GM18909 (cell line): ENCODE data around the gene SLC2A1.

Experiments
- ATAC-seq: cut with Tn5 transposase; IDR thresholded peaks from one replicate; pipeline ENCODE4 v1.9.1; 2021; ENCODE audit warnings: mild to moderate bottlenecking; ENCODE audit not compliant: unreplicated experiment, poor library complexity

SLC2A1 gene

DNA sequence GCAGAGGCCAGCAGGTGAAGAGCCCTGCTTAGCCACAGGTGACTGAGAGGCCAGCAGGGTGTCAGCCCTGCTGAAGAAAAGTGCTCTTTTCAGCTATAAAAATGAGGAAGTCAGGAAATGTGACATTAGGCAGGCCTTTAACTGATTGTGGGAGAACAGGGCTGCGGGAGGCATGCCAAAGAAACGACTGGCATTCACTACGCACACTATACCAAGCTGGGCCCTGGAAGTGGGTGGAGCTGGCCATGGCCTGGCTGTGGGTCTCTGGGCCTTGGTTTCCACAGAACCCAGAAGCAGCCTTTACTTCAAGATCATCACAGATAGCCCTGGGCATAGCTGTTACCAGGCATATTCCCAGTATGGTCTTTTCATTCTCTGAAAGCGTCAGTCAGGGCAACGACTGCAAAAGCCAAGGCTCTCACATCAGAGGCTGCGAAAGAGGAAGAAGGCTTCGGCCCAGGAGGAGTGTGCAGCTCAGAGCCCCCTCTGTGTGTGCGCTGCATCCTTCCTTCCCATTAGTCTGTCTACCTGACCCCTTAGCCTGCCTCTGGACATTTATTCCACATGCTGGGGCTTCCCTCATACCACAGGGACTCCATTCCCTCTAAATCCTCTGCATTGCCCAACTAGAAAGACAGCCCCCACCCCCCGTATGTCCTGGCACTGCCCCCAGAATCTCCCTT lies 14.3 kb downstream of the SLC2A1 start:
- no peak for ATAC-seq

DNA sequence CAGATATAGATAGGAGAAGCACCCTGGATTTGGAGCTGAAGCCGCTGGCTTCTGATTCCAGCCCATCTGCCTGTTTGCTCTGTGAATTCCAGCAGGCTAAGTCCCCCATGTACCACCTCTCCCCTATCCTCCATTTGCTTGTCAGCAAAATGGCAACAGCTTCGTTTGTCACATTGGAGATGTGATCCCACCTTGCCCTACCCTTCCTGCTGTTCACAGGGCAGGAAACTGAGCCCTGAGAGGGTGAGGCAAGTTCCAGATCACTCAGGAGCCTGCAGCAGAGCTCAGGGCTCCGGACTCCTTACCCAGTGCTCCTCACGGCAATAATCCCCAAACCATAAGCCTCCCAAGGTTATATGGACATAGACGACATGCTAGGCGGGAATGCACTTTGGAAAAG lies 14.9 kb downstream of the SLC2A1 start:
- ATAC-seq = no peak

DNA sequence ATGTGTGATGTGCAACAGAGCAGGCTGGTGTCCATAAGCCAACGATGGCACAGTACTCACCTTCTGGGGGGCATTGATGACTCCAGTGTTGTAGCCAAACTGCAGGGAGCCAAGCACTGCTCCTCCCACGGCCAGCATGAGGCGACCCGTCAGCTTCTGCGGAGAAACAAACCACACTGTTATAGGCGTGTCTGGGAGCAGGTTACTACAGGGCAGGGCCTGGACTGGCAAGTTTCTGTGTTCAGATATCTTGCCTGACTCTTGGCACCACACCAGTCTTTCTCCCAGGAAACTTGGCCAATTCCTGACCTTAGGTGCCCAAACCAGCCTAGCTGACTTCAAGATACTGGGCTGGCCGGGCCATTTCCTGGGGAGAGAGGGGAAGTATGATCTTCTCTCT lies 15.5 kb downstream of the SLC2A1 start:
- ATAC-seq = no peak

DNA sequence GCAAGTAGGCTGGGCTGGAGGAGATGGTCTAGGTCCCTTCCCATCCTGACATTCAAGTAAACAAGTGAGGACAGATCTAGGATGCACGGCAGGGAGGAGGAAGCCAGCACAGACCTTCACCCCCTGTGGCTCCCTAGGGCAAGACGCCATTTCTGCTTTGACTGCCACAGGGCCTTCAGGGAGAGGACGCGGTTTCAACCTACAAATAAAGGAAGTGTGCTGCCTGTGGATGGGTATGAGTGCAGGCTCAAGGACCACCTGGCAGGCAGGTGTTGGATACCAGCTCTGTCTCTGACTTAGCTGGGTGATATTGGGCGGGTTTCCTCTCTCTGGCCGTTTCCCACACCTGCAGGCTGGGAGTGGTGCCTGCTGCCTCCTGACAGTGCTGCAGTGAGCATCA lies 16.2 kb downstream of the SLC2A1 start:
- ATAC-seq = no peak

DNA sequence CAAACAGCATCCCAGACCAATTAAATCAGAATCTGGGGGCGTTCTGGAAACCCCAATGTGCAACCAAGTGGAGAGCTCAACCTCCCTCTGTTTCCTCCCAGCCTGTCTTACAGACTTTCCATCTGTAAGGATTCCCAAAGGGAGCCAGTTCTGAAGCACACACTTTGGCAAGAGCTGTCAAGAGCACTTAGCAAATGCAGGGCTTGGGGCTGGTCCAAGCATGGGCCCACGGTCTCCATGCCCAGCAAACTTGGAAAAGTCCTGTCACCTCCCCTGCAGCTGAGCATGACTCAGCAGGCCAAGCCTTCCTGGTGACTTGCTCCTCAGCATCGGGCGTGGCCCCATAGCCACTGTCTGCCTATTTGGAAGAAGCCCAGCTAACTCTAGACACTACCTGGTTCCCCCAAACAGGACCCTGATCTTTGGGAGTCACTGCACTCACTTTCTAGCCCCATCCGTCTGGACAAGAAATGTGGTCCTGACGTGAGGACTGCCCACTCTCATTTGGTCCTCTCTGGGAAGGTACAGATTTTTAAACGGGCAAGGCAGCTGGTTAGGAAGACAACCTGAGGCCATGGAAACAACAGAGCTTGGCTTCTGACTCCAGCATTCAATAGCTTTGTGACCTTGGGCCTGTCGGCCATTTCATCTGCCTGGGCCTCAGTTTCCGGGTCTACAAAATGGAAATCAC lies 16.9 kb downstream of the SLC2A1 start:
- ATAC-seq = no peak

DNA sequence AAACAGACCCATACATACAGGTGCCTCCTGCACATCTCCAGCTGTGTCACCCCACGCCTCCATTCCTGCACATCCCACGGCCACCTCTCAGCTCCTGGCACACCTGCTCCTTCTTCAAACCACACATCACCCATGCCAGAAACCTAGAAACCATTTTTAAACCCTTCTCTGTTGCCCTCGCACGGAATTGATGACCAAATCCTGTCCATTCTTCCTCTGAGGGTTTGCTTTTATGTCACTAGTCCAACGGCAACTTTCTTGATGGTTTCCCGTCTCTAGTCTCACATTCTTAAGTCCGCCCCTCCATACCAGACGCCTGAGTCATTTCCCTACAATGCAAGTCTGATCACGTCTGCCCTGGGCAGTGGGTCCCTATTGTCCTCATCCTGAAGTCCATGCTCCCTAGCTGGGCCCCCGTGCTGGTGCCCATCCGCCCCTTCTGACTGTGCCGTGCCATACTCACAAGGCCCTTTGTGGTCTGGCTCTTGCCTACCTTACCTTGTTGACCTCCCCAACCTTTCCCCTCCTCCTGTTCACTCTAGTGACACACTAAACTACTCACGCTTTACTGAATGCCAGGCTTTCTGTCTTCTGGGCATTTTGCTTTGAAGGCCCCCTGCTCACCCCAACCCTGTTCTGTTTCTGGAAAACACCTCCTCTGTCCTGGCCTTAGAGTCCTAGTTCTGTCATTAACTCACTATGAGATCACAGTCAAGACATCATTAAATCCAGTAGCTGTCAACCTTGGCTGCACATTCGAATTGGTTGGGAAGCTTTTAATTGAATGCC lies 17.6 kb downstream of the SLC2A1 start:
- ATAC-seq = no peak

DNA sequence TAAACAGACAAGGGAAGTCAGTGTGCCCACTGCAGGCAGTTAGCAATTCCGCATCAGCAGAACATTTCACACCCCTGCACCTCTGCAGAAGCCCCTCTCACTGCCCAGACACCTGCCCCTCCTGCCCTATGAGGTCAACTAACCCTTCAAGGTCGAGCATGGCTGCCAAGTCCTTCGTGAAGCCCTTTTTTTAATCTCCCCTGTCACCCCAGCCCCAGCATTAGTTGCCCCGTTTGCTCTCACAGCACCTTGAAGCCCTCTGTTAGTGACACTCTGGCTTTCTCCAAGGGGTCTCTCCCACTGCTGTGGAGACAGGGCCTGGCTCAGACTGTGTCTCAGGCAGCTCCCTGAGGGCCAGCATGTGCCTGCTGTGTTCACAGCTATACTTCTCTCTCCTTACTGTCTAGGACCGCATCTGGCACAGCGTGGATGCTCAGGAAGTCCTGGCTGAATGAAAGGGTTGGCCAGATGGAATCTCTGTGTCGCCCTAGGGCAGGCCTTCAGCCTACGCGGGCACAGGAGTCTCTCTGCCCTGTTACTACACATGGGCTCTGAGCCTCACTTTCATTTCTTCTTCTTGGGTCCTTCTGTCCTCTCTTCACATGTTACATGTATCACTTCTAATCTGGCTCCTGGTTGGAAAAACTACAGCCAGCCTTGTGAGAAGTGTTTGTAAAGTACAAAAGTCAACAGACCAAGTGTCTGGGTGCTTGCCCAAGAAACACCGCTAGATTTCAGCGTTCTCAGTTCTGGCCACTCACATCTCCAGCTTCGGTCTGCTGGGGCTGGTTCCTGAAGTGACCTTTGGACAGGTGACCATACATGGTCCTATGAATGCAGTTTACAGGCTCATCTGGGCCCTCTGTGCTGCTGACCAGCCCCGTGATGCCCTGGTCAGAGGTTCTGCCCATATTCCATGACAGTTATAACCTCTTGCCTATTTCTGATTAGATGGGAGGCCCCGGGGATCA lies 19.7 kb downstream of the SLC2A1 start:
- no peak for ATAC-seq

DNA sequence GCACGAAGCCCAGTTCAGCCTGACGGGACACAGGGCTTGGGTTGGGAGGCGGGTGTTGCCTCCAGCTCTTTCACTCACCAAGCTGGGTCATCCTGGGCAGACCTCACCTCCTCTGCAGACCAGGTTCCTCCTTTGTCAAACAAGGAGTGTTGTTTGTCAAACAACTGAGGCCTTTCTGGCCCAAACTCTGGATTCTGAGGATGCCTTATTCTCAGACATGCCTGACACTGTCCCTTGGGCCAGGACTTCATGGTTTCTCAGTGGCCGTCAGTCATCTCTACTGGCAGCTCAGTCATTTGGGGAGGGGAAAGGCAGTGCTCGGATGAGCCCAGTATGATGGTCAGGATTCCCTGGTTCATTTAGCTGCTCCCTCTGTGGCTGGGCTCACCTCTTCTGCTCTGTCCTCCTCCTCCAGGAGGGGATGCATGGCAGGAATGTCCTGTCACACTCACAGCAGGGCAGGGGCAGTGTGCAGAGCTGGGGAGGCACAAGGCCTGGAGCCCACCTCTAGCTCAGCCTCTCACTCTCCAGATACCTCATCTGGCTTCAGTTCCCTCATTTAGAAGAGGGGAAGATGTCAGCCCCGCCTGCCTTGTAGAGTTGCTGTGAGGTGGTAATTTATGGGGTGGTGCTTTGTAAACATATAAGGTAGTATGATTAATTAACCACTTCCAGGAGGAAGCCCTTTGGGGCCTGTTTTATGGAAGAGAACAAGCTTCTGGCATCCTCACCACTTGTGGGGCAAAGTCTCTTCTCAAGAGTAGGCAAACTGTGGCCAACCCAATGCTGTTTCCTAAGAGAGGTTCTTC lies 20.6 kb downstream of the SLC2A1 start:
- no peak for ATAC-seq

DNA sequence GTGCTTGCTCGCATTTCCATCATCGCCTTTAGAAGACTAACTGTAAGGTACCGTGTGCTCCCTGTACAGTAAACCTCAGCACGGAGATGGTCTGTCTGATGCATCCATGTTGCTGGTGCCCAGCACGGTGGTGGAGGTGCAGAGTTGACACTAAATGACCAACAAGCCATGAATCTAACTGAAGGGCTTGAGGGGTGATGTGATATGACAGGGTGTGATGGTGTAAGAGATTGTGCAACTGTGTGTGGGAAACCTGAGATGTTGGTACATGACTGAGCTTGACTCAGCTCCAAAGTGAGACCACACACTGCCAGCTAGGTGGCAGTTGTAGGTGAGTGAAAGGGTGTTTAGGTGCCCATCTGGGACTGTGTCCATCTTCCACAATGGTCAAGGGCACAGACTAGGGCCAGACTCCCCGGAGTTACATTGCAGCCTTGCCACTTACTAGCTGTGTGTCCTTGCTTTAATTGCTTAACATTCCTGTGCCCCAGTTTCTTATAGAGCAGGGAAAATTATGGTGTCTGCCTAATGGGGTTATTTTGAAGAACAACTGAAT lies 21.4 kb downstream of the SLC2A1 start:
- ATAC-seq = no peak

DNA sequence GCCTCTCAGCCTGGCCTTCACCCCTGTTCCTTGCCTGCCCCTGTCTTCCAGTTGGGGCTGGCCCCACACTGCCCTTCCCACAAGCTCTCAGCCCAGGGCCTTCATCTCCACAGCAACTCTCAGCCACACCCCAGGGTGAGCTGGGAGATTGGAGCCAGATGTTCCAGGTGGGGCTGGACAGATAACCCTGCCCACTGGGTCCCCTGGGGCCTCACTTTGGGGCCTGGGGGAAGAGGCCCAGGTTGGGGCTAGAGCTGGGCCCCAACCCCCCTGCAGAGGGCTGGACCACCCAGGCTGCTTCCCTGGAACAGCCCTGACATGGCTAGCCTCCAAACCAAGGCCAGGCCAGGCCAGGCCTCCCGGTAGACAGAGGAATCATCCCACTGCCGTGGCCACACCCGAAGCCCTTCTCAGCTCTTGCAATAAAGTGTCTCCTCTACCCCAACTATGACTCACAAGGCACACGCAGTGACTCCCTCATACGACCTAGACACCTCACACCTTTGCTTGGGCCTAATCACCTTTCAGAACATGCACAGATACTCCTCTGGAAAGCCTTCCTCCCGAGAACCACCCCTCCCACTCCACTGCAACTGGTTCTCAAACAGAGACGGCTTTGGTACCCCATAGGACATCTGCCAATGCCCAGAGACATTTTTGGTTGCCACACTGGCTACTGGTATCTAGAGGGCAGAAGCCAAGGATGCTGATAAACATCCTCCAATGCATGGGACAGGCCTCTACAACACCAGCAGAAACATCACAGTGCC lies 22.2 kb downstream of the SLC2A1 start:
- no peak for ATAC-seq

DNA sequence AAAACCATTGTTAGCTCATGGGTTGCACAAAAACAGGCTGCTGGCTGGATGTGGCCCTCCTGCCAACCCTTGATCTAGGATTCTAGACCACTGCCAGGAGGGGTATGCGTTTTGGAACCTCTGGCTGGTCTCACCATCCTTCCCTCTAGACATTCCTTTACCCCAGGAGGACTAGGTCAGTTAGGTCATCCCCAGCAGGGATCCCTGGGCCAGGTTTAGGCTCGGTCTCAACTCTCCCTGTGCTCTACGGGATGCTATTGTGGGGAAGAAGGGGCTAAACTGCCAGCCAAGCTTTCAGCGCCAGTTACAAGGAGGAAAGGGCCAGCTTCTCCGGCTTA lies 22.7 kb downstream of the SLC2A1 start:
- ATAC-seq = no peak

DNA sequence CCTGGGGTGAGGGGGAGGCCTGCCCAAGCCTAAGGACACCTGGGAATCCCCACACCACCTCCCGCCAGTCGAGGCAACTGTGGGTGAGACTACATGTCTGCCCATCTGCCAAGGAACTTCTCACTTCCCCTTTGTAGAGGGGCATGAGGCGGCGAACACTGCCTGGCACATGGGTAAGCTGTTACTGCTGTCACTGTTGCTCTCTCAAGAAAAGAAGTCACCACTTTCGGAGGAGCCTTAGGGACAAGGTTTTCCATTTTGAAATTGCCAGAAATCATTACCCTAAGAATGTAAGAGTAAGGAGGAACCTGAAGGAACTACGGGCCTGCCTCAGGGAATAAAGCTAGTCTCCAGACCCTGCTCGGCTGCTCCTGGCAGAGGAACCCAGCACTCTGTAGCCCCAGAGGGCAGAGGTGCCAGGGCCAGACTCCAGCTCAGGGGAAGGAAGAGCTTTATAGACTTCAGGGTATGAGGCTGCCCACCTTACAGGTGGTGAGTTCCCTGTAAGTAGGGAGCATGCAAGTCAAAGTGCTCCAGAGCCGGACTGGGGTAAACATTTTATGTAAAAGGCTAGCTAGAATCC lies 23.3 kb downstream of the SLC2A1 start:
- ATAC-seq = no peak

DNA sequence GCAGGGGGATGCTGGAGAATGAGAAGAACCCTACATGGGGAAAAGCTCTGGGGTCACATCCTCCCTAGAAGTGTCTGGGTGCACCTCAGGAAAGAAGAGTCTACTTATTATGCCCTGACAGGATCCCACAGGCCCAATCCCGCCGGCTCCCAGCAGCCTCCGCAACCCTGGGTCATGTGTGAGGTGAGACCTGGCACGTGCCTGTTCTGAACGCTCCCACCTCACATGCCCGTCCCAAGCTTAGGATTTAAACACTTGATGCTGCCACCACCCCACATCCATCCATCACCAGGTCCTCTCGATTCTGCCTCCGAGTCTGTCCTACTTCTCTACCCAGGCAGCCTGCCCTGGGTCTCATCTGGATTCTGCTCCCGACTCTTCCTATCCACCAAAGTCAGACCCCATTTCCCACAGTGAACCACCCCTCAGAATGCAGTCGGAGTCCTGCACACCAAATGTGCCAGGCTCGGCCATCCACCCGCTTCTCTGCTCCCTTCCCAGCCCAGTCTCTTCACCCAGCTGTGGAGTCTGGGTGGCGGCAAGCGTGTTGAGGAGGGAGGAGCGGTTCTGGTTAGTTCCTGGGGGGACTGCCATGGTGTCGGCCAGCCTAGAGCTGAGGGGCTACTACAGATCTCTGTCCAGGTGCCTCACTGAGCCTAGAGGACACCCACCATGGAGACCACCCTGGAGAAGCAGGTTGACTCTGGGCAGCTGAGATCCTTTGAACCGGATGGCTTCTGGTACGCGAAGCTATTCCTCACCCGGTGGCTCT lies 23.9 kb downstream of the SLC2A1 start:
- ATAC-seq = no peak

DNA sequence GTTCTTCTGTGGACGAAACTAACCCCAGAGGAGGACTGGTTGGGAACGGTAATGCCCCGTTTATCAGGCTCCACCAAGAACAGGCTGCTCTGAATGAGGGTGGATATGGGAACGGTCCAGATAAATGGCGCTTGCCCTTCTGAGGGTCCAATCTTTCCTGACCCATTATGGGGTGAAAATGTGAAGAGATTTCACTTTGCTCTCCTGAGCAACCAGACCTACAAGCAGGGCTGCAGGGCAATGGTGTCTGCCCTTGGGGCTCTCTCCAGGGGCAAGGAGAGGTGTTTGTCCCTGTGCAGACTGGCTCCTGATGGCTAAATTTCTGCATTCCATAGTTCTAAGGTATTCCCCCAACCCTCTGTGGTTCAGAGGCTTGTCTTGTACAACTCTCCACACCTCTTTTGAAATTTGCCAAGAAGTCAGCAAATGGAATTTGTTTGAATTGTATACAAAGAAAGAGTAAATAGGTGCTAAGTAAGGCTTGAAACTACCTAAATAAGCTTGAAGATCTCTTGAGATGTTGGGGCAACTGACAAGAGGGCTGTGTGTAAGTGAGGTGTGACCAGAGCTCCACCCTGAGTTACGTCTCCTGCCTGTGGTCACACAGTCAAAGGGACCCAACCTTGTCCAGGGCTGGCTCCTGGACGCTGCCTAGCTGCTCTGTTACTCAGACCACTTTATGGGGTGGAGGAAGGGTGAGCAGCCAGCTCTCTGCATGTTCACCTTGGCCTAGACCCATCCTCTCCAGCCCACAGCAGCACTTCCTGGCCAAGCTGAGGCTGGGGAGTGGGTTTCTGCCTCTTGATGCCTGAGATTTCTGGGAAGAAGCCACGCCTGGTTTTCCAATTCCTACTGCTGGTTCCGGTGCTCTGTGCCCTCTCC lies 24.8 kb downstream of the SLC2A1 start:
- no peak for ATAC-seq

DNA sequence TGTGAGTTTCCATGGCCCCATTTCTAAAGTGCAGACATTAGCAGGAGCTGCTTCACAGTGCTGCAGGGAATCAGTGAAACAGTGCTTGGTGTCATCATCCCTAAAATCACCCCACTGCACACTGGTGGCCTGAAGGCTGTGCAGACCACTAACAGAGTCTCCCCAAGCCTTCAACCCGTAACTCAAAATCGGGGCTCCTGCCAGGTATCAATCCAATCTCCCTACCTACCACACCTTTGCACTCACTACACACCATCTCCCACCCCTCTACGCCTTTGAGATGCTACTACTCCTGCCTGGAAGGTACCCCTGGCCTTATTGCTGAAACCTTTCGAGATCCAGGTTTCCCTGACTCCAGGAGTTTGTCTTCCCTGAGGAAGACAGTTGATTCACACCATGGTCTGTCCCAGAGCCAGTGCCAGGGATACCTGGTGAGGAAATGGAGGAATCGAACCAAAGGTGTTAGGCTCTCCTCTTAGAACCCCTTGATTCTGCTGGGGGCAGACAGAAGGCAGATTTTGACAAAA lies 25.5 kb downstream of the SLC2A1 start:
- no peak for ATAC-seq

DNA sequence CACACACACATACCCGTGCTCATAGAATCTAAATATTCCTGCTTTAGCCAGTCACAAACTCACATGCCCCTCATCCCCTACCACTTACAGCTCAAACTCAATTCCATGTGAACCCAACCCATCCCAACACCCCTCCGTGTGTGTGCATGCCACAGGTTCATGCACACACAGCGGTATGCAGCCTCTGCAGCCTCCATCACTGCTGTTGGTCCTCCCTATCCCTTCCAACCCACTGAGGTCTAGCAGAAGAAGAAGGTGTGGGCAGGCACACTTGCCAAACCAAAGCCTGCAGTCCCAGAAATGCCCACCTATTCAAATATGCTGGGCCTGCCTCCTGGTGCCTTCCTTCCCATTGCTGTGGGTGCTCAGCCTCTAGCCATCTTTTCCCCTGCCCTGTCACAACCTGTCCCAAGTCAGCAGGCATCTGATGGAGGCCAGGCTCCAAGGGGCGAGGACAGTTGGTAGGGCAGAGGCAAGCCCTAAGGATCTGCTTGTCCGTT lies 26.2 kb downstream of the SLC2A1 start:
- no peak for ATAC-seq
